Suprapubic skin (tissue), 4 donors: ENCODE results near the gene MPZL2. TPM values are rescaled to one million over a fixed set of nuclear protein-coding genes. Genes with fewer than 3 reads are reported as not detected.

Experiments
- DNase-seq, 2 donors: peaks; one replicate each; pipeline ENCODE4 v3.0.0-alpha.2; 2019; ENCODE audit warnings: low spot score in 2 of 2
- H3K27ac ChIP-seq: fragments of 200-600 bp; sonication (generic); one replicate; pipeline ENCODE4 v1.5.1; 2019
- H3K27me3 ChIP-seq: fragments of 200-600 bp; sonication (generic); one replicate; pipeline ENCODE4 v1.5.1; 2019
- H3K36me3 ChIP-seq: fragments of 200-600 bp; sonication (generic); one replicate; pipeline ENCODE4 v1.5.1; 2019
- H3K4me1 ChIP-seq: fragments of 200-600 bp; sonication (generic); one replicate; pipeline ENCODE4 v1.5.1; 2019
- H3K4me3 ChIP-seq: fragments of 200-600 bp; sonication (generic); one replicate; pipeline ENCODE4 v1.5.1; 2019; ENCODE audit warnings: mild to moderate bottlenecking
- H3K9me3 ChIP-seq: fragments of 200-600 bp; sonication (generic); one replicate; pipeline ENCODE4 v1.5.1; 2019
- EP300 ChIP-seq: sonication (generic); formaldehyde crosslinking; IDR thresholded peaks from one replicate; pipeline ENCODE4 v1.6.1; 2017; ENCODE audit warnings: antibody characterized with exemption
- POLR2A ChIP-seq, 2 donors: fragments of 450-650 bp; IDR thresholded peaks; one replicate each; pipeline ENCODE4 v1.6.1; 2017; ENCODE audit warnings: antibody characterized with exemption in 2 of 2, mild to moderate bottlenecking in 2 of 2, moderate library complexity in 2 of 2
- POLR2AphosphoS5 ChIP-seq, 3 donors: sonication (generic); formaldehyde crosslinking; IDR thresholded peaks; one replicate each; pipeline ENCODE4 v1.6.1; 2017; ENCODE audit warnings: antibody characterized with exemption in 3 of 3
- WGBS: methylation state at CpG from one replicate; pipeline ENCODE4 v1.1.5; 2018; 5-methylcytosine and 5-hydroxymethylcytosine counted together
- total RNA-seq, 4 donors: library from RNA; depleted of rRNA; stranded (reverse); fragments of >200 nt; gene quantifications; one replicate each; pipeline ENCODE4 v1.1.0, GENCODE V29; 2016
- TF ChIP-seq, protein P1 (sequence below), 2 donors: fragments of 200-600 bp in 1 of 2; fragments of 450-650 bp in 1 of 2; sonication (generic) in 1 of 2; IDR thresholded peaks; one replicate each; pipeline ENCODE4 v1.5.1; 2016 to 2019; ENCODE audit warnings: antibody characterized with exemption in 2 of 2, mild to moderate bottlenecking in 1 of 2, moderate library complexity in 1 of 2

MPZL2 gene
- total RNA-seq, 4 donors from 2014 or later: 54.5 to 111 (median 56.7) TPM

DNA sequence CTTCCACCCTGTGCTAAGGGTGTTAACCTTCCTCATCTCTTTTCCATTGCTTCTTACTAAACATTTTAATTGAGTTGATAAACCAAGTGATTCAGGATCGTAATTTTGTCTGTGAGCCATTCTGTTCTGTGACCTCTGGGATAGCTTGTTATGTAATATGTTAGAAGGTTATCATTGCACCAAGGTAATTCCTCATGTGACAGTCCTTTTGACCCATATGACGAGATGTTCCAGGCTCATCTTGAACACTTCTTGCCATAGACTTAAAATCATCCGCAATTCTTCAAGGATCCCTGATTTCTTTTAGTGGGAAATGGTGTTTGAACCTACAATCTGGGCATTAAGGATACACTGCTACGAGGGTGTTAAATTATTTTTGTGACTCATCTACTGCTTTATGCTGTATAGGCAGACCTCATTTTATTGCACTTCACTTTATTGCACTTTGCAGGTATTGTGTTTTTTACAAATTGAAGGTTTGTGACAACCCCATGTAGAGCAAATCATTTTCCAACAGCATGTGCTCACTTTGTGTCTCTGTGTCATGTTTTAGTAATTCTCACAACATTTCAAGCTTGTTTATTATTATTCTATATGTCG, 19.0 kb upstream of the MPZL2 start:
- WGBS: 74% methylated on average over 5 of the region's 5 CpGs
- no peaks in the 10 kb centered on the region for H3K27me3 ChIP-seq
- H3K4me1 ChIP-seq: no peaks in the 10 kb centered on the region
- DNase-seq: no peak
- no peaks in the 10 kb centered on the region for H3K36me3 ChIP-seq
- TF ChIP-seq, protein P1, sequence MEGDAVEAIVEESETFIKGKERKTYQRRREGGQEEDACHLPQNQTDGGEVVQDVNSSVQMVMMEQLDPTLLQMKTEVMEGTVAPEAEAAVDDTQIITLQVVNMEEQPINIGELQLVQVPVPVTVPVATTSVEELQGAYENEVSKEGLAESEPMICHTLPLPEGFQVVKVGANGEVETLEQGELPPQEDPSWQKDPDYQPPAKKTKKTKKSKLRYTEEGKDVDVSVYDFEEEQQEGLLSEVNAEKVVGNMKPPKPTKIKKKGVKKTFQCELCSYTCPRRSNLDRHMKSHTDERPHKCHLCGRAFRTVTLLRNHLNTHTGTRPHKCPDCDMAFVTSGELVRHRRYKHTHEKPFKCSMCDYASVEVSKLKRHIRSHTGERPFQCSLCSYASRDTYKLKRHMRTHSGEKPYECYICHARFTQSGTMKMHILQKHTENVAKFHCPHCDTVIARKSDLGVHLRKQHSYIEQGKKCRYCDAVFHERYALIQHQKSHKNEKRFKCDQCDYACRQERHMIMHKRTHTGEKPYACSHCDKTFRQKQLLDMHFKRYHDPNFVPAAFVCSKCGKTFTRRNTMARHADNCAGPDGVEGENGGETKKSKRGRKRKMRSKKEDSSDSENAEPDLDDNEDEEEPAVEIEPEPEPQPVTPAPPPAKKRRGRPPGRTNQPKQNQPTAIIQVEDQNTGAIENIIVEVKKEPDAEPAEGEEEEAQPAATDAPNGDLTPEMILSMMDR (IDR thresholded peaks at IDR 0.05): no peak
- no peak for TF ChIP-seq EP300
- TF ChIP-seq POLR2AphosphoS5 (IDR thresholded peaks at IDR 0.05): no peak
- no peak for TF ChIP-seq POLR2A (IDR thresholded peaks at IDR 0.05)
- no peak overlapping the region for H3K27ac ChIP-seq
- H3K9me3 ChIP-seq: no peaks in the 10 kb centered on the region
- no peak overlapping the region for H3K4me3 ChIP-seq

DNA sequence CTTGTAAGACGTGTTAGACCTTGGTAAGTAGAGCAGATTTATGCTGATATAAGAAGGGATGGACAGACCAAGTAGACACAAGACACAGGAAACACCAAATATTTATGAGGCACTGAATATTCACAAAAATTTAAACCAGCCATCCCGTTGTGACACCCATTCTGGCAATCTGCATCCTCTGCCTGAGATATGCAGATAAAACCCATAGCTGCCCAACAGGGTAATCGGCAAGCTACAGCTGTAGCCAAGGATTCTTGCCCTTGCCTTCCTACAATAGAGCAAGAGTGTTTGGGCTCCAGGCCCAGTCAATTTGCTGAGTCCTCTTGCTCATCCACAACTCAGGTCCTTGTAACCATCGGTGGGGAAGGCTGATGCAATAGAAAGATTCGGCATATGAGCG, 18.5 kb upstream of the MPZL2 start:
- Histone ChIP-seq H3K27me3 (no peaks in the 10 kb centered on the region), H3K4me1 (peaks cover 5% of the 10 kb centered on the region), H3K27ac (no peak overlapping the region), H3K4me3 (no peak overlapping the region), H3K36me3 (no peaks in the 10 kb centered on the region), H3K9me3 (no peaks in the 10 kb centered on the region)
- DNase-seq: no peak
- 49% methylated on average over 6 of the region's 6 CpGs for WGBS
- no peak for TF ChIP-seq EP300
- TF ChIP-seq POLR2AphosphoS5 (IDR thresholded peaks at IDR 0.05): no peak
- TF ChIP-seq POLR2A (IDR thresholded peaks at IDR 0.05): no peak
- TF ChIP-seq, protein P1 (IDR thresholded peaks at IDR 0.05): no peak

DNA sequence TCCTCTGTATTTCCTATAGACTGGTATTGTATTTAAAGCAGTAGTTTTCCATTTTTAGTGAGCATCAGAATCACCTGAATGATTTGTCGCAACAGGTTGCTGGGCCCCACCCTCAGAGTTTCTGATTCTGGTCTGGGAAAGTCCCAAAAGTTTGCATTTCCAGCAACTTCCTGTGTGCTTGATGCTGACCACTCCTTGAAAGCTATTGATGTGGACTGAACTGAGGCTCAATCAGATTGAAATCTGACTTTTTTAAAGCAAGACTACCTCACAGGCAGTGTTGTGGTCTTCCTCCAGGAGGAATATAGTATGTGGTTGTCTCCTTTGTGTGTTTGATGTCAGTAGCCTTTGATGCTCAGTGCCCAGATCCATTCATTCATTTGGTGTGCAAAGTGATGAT, 17.2 kb upstream of the MPZL2 start:
- Histone ChIP-seq H3K4me1 (peaks cover 17% of the 10 kb centered on the region), H3K36me3 (no peaks in the 10 kb centered on the region), H3K27ac (no peak overlapping the region), H3K9me3 (no peaks in the 10 kb centered on the region), H3K27me3 (no peaks in the 10 kb centered on the region), H3K4me3 (no peak overlapping the region)
- WGBS: 65% methylated on average over 1 of the region's 1 CpG
- no peak for DNase-seq
- no peak for TF ChIP-seq POLR2A (IDR thresholded peaks at IDR 0.05)
- no peak for TF ChIP-seq EP300
- no peak for TF ChIP-seq POLR2AphosphoS5 (IDR thresholded peaks at IDR 0.05)
- TF ChIP-seq, protein P1 (IDR thresholded peaks at IDR 0.05): no peak

DNA sequence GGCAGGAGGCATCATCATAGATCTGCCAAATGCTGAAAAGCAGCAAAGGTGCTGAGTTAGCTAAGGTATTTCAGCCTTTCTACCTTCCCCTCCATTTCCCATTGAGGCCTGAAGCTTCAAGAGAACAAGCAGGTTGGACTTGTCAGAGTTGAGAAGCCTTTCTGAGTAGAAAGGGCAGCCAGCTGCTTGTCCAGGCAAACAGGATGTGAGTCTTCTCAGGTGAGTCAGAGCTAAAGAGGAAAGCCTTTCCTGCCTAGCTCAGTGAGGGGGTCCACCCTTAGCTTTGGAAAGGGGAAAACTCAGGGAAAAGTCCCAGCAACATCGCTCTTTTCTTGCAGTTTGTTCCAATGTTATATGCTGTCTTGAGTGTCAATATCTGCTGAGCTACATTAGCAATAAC, 13.2 kb upstream of the MPZL2 start:
- no peaks in the 10 kb centered on the region for H3K9me3 ChIP-seq
- peak overlapping the region; percentile 64 for H3K27ac ChIP-seq
- no peak overlapping the region for H3K4me3 ChIP-seq
- peaks cover 41% of the 10 kb centered on the region for H3K4me1 ChIP-seq
- WGBS: 68% methylated on average over 1 of the region's 1 CpG
- DNase-seq: no peak
- H3K36me3 ChIP-seq: no peaks in the 10 kb centered on the region
- H3K27me3 ChIP-seq: no peaks in the 10 kb centered on the region
- TF ChIP-seq, protein P1 (IDR thresholded peaks at IDR 0.05): no peak
- TF ChIP-seq POLR2AphosphoS5 (IDR thresholded peaks at IDR 0.05) (no peak), POLR2A (IDR thresholded peaks at IDR 0.05) (no peak), EP300 (no peak)

DNA sequence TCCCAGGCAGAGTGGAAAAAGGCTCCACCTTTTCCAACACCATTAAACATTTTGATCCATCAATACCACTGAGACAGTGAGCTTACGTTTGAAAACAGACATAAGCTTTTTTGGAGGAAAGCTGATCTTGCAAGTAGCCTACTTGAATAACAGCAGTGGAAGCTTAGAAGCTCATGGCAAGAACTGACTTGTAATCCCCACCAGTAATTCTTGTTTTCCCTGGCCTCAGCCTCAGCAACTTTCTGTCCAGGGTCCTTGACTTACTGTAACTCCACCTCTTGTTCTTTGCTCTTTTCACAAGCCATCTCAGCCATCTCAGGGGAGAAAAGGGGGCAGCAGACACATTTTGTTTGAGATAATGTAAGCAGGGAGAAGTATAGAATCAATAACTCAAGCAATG, 12.3 kb upstream of the MPZL2 start:
- Histone ChIP-seq H3K4me3 (no peak overlapping the region), H3K36me3 (no peaks in the 10 kb centered on the region), H3K27ac (peak overlapping the region; percentile 64), H3K4me1 (peaks cover 41% of the 10 kb centered on the region), H3K9me3 (no peaks in the 10 kb centered on the region), H3K27me3 (no peaks in the 10 kb centered on the region)
- TF ChIP-seq POLR2AphosphoS5 (IDR thresholded peaks at IDR 0.05) (no peak), POLR2A (IDR thresholded peaks at IDR 0.05) (no peak), EP300 (no peak)
- TF ChIP-seq, protein P1 (IDR thresholded peaks at IDR 0.05): no peak
- DNase-seq: no peak
- 53% methylated on average over 1 of the region's 1 CpG for WGBS
